Mesendoderm (in vitro differentiated cells): Measurements from ENCODE around the gene IGF2BP3.

Experiments
- DNase-seq: peaks from one replicate; pipeline ENCODE4 v3.0.0; 2013
- H2AK5ac ChIP-seq: 2 replicates; pipeline ENCODE4 v1.6.1; 2013; ENCODE audit warnings: low read length, inconsistent platforms
- H2BK120ac ChIP-seq: 2 replicates; pipeline ENCODE4 v1.6.1; 2013; ENCODE audit warnings: low read depth, mild to moderate bottlenecking, low read length, moderate library complexity, mixed read lengths
- H2BK15ac ChIP-seq: replicated peaks from 2 replicates; pipeline ENCODE4 v1.6.1; 2013; ENCODE audit warnings: low read depth, mild to moderate bottlenecking, moderate library complexity
- H2BK5ac ChIP-seq: 2 replicates; pipeline ENCODE4 v1.6.1; 2013; ENCODE audit warnings: low read length, inconsistent platforms
- H3K18ac ChIP-seq: 2 replicates; pipeline ENCODE4 v1.6.1; 2013; ENCODE audit warnings: mild to moderate bottlenecking, low read length, mixed read lengths
- H3K23ac ChIP-seq: one replicate; pipeline ENCODE4 v1.6.1; 2013; ENCODE audit warnings: low read length
- H3K27ac ChIP-seq: 2 replicates; pipeline ENCODE4 v1.5.1; 2013; ENCODE audit warnings: low read depth, mild to moderate bottlenecking, inconsistent platforms, low read length, moderate library complexity
- H3K27me3 ChIP-seq: 2 replicates; pipeline ENCODE4 v1.6.1; 2013; ENCODE audit warnings: low read length, control low read depth, mild to moderate bottlenecking, inconsistent platforms; ENCODE audit not compliant: insufficient read depth, poor library complexity
- H3K36me3 ChIP-seq: 2 replicates; pipeline ENCODE4 v1.6.1; 2013; ENCODE audit warnings: low read length, inconsistent platforms; ENCODE audit not compliant: control insufficient read depth, insufficient read depth
- H3K4ac ChIP-seq: one replicate; pipeline ENCODE4 v1.6.1; 2013; ENCODE audit warnings: low read depth, mild to moderate bottlenecking, low read length, moderate library complexity
- H3K4me1 ChIP-seq: 2 replicates; pipeline ENCODE4 v1.6.1; 2013; ENCODE audit warnings: low read depth, low read length, inconsistent platforms; ENCODE audit not compliant: control insufficient read depth
- H3K4me2 ChIP-seq: 2 replicates; pipeline ENCODE4 v1.6.1; 2013; ENCODE audit warnings: low read length
- H3K4me3 ChIP-seq: 2 replicates; pipeline ENCODE4 v1.5.1; 2013; ENCODE audit warnings: mild to moderate bottlenecking, low read length
- H3K56ac ChIP-seq: one replicate; pipeline ENCODE4 v1.6.1; 2013; ENCODE audit warnings: low read length
- H3K79me1 ChIP-seq: 2 replicates; pipeline ENCODE4 v1.6.1; 2013; ENCODE audit warnings: low read length, inconsistent platforms
- H3K79me2 ChIP-seq: 2 replicates; pipeline ENCODE4 v1.6.1; 2013; ENCODE audit warnings: mild to moderate bottlenecking, low read length; ENCODE audit not compliant: control insufficient read depth, insufficient read depth
- H3K9ac ChIP-seq: 2 replicates; pipeline ENCODE4 v1.6.1; 2013; ENCODE audit warnings: low read length, inconsistent platforms
- H4K5ac ChIP-seq: one replicate; pipeline ENCODE4 v1.6.1; 2013; ENCODE audit warnings: low read length
- H4K8ac ChIP-seq: one replicate; pipeline ENCODE4 v1.6.1; 2013; ENCODE audit warnings: low read depth, mild to moderate bottlenecking, control low read depth, low read length, moderate library complexity
- WGBS: extraction: QIAGEN DNeasy Blood & Tissue Kit; methylation state at CpG from one replicate; pipeline ENCODE4 v1.1.7; 2013; ENCODE audit warnings: low lambda C conversion rate, missing lambda C conversion rate; ENCODE audit not compliant: insufficient coverage; ENCODE audit errors: extremely low coverage; 5-methylcytosine and 5-hydroxymethylcytosine counted together

The IGF2BP3 gene

GRCh38 chr7:23380961-23381360 lies 89.3 kb downstream of the IGF2BP3 start:
- no peak overlapping the region for H2BK5ac ChIP-seq
- H3K27me3 ChIP-seq = no peaks in the 10 kb centered on the region
- H3K9ac ChIP-seq = no peak overlapping the region
- no peak overlapping the region for H3K23ac ChIP-seq
- no peak overlapping the region for H4K8ac ChIP-seq
- peaks cover 4% of the 10 kb centered on the region for H3K79me2 ChIP-seq
- H3K4ac ChIP-seq = no peak overlapping the region
- WGBS = no CpG with 5 or more reads among the region's 3 CpGs
- H3K4me1 ChIP-seq = no peaks in the 10 kb centered on the region
- no peak overlapping the region for H3K18ac ChIP-seq
- H3K56ac ChIP-seq = no peak overlapping the region
- H3K4me3 ChIP-seq = no peak overlapping the region
- H3K27ac ChIP-seq = no peak overlapping the region
- no peak overlapping the region for H2BK120ac ChIP-seq
- H2AK5ac ChIP-seq = no peak overlapping the region
- H4K5ac ChIP-seq = no peak overlapping the region
- H2BK15ac ChIP-seq = no peak overlapping the region
- no peaks in the 10 kb centered on the region for H3K36me3 ChIP-seq
- no peak overlapping the region for H3K4me2 ChIP-seq
- DNase-seq = no peak
- no peaks in the 10 kb centered on the region for H3K79me1 ChIP-seq

DNA sequence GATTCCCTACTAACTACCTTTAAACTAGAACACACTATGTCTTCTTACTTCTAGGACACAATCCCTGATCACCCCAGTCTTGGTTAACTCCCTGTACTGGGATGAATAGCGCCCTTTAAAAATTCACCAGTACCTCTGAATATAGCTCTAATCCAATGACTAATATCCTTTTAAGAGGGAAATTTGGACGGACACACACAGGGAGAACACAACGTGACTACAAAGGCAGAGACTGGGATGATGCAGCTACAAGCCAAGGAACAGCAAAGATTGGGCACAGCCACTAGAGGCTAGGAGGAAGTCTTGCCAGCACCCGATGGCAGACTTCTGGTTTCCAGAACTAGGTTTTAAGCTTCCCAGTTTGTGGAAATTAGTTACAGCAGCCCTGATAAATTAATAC lies 89.7 kb downstream of the IGF2BP3 start:
- H3K79me1 ChIP-seq = no peaks in the 10 kb centered on the region
- H3K4me3 ChIP-seq = no peak overlapping the region
- no peaks in the 10 kb centered on the region for H3K36me3 ChIP-seq
- H2BK120ac ChIP-seq = no peak overlapping the region
- H3K4me1 ChIP-seq = no peaks in the 10 kb centered on the region
- H3K79me2 ChIP-seq = peaks cover 4% of the 10 kb centered on the region
- no peak overlapping the region for H3K4me2 ChIP-seq
- H3K27ac ChIP-seq = no peak overlapping the region
- H4K5ac ChIP-seq = no peak overlapping the region
- no peak overlapping the region for H4K8ac ChIP-seq
- no peak overlapping the region for H2BK15ac ChIP-seq
- no peak overlapping the region for H2AK5ac ChIP-seq
- no peak overlapping the region for H3K9ac ChIP-seq
- no peak for DNase-seq
- no peak overlapping the region for H3K18ac ChIP-seq
- no CpG with 5 or more reads among the region's 4 CpGs for whole genome bisulfite sequencing
- no peak overlapping the region for H3K23ac ChIP-seq
- H3K4ac ChIP-seq = no peak overlapping the region
- no peak overlapping the region for H2BK5ac ChIP-seq
- no peak overlapping the region for H3K56ac ChIP-seq
- no peaks in the 10 kb centered on the region for H3K27me3 ChIP-seq

DNA sequence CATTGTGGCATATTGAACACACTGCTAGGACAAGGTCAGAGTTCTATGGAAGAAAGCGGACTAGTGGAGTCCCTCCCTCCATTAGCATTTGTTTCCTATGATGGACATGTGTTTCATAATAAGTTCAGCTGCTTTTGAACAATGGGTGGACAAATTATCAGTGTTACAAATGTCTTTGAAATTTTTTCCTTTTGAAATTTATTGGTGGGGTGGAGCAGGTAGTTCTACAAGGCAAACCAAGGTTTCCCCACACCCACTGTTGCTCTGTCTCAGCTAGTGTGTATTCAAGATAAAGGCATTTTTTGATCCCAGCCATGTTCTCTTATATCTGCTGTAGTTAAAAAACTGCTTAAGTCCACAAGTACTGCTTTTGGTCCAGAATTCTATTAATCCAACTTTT lies 91.3 kb downstream of the IGF2BP3 start:
- Histone ChIP-seq H3K4me2 (no peak overlapping the region), H3K4ac (no peak overlapping the region), H4K5ac (no peak overlapping the region), H3K79me1 (peaks cover 3% of the 10 kb centered on the region), H3K36me3 (no peaks in the 10 kb centered on the region), H3K18ac (no peak overlapping the region), H4K8ac (no peak overlapping the region), H3K27me3 (no peaks in the 10 kb centered on the region), H2BK5ac (no peak overlapping the region), H2AK5ac (no peak overlapping the region), H2BK120ac (no peak overlapping the region), H3K27ac (no peak overlapping the region), H2BK15ac (no peak overlapping the region), H3K9ac (no peak overlapping the region), H3K4me3 (no peak overlapping the region), H3K4me1 (no peaks in the 10 kb centered on the region), H3K79me2 (peaks cover 4% of the 10 kb centered on the region), H3K56ac (no peak overlapping the region), H3K23ac (no peak overlapping the region)
- no CpG with 5 or more reads among the region's 1 CpG for WGBS
- no peak for DNase-seq

- Histone ChIP-seq H3K36me3 (no peaks in the 10 kb centered on the region), H3K4me1 (no peaks in the 10 kb centered on the region), H3K18ac (no peak overlapping the region), H4K8ac (no peak overlapping the region), H3K79me1 (peaks cover 9% of the 10 kb centered on the region), H3K4ac (no peak overlapping the region), H3K4me2 (no peak overlapping the region), H3K27ac (no peak overlapping the region), H4K5ac (no peak overlapping the region), H2BK120ac (no peak overlapping the region), H3K79me2 (peaks cover 2% of the 10 kb centered on the region), H2BK15ac (no peak overlapping the region), H3K56ac (no peak overlapping the region), H3K27me3 (no peaks in the 10 kb centered on the region), H3K9ac (no peak overlapping the region), H2BK5ac (no peak overlapping the region), H3K23ac (no peak overlapping the region), H3K4me3 (no peak overlapping the region), H2AK5ac (no peak overlapping the region)
- no peak for DNase-seq
- WGBS = no CpG with 5 or more reads among the region's 3 CpGs
Measured at GRCh38 chr7:23377134-23377533, 93.2 kb downstream of the IGF2BP3 start.

DNA sequence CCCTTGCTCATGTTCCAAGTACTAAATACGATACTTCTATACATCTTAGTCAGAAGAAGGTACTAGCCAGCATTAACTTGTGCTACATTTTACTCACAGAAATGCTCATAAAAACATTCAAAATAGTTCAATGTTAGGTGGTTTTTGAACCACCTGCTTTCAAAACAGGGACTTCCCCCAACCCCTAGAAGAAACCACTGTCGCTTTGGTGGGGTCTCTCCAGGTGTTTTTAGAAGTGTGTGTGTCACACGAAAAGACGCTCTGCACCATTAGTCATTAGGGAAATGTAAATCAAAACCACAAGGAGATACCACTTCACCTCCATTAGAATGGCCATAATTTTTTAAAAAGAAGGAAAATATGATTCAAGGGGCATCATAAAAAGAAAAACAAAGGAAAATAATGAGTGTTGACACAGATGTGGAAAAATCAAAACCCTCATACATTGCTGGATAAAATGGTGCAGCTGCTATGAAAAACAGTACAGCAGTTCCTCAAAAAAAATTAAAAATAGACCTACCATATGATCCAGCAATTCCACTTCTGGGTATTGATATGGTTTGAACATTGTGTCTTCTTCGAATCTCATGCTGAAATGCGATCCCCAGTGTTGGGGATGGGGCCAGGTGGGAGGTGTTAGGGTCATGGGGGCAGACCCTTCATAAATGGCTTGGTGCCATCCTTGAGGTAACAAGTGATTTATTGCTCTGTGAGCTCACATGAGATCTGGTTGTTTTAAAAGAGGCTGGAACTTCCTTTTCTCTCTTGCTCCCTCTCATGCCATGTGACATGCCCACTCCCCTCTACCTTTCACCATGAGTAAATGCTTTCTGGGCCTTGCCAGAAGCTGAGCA lies 96.9 kb downstream of the IGF2BP3 start:
- no peak overlapping the region for H2AK5ac ChIP-seq
- no CpG with 5 or more reads among the region's 6 CpGs for WGBS
- H3K79me1 ChIP-seq = peaks cover 13% of the 10 kb centered on the region
- no peak overlapping the region for H3K23ac ChIP-seq
- DNase-seq = no peak
- H3K18ac ChIP-seq = no peak overlapping the region
- no peak overlapping the region for H3K4me3 ChIP-seq
- peaks cover 1% of the 10 kb centered on the region for H3K4me1 ChIP-seq
- no peak overlapping the region for H3K56ac ChIP-seq
- H3K79me2 ChIP-seq = peaks cover 6% of the 10 kb centered on the region
- H3K4ac ChIP-seq = no peak overlapping the region
- H4K8ac ChIP-seq = no peak overlapping the region
- H3K27me3 ChIP-seq = no peaks in the 10 kb centered on the region
- no peak overlapping the region for H2BK5ac ChIP-seq
- no peak overlapping the region for H2BK15ac ChIP-seq
- no peak overlapping the region for H3K4me2 ChIP-seq
- no peak overlapping the region for H3K27ac ChIP-seq
- no peak overlapping the region for H2BK120ac ChIP-seq
- no peak overlapping the region for H4K5ac ChIP-seq
- no peak overlapping the region for H3K9ac ChIP-seq
- H3K36me3 ChIP-seq = no peaks in the 10 kb centered on the region

DNA sequence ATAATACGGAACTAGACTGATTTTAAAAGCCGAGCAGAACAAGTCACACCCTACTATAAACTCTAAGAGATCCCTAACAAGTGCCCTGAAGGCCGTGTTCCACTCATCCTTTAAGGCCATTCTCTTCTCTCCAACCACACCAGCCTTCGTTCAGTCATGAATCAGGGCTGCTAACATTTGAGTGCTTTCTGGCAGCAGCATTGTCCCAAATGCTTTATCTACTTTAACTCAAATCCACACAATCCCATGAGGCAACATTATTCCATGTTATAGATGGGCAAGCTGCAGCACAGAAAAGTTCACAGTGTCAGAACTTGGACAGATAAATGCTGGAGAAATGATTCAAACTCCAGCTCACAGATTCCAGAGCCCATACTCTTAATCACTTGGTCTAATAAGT lies 97.7 kb downstream of the IGF2BP3 start:
- peaks cover 1% of the 10 kb centered on the region for H3K4me1 ChIP-seq
- H3K56ac ChIP-seq = no peak overlapping the region
- H2BK15ac ChIP-seq = no peak overlapping the region
- no peak overlapping the region for H3K9ac ChIP-seq
- no peak overlapping the region for H3K27ac ChIP-seq
- H3K36me3 ChIP-seq = no peaks in the 10 kb centered on the region
- no peak overlapping the region for H3K4me2 ChIP-seq
- no peak overlapping the region for H2BK5ac ChIP-seq
- no peak overlapping the region for H2BK120ac ChIP-seq
- no peak overlapping the region for H3K23ac ChIP-seq
- H3K79me2 ChIP-seq = peaks cover 6% of the 10 kb centered on the region
- DNase-seq = no peak
- no peak overlapping the region for H2AK5ac ChIP-seq
- H3K4me3 ChIP-seq = no peak overlapping the region
- no peak overlapping the region for H4K5ac ChIP-seq
- peaks cover 13% of the 10 kb centered on the region for H3K79me1 ChIP-seq
- H3K18ac ChIP-seq = no peak overlapping the region
- no peak overlapping the region for H4K8ac ChIP-seq
- no peak overlapping the region for H3K4ac ChIP-seq
- no peaks in the 10 kb centered on the region for H3K27me3 ChIP-seq
- WGBS = no CpG with 5 or more reads among the region's 4 CpGs
